GM18507 (cell line): ENCODE results near the gene CTNND2.
"Not testable (repeated sequence)": the region's sequence is repeated elsewhere in the genome, so short reads cannot be mapped to it uniquely, and the experiment has no call there.

Source experiments
- DNase-seq: peaks from one replicate; pipeline ENCODE4 v3.0.0; 2011; ENCODE audit warnings: low read depth; ENCODE audit not compliant: insufficient read length; ENCODE audit errors: extremely low spot score
- FAIRE-seq: peaks from 2 replicates; lab custom pipeline; 2011; peaks lifted over from hg19 to GRCh38; lab: Jason Lieb, UNC

CTNND2 gene

DNA sequence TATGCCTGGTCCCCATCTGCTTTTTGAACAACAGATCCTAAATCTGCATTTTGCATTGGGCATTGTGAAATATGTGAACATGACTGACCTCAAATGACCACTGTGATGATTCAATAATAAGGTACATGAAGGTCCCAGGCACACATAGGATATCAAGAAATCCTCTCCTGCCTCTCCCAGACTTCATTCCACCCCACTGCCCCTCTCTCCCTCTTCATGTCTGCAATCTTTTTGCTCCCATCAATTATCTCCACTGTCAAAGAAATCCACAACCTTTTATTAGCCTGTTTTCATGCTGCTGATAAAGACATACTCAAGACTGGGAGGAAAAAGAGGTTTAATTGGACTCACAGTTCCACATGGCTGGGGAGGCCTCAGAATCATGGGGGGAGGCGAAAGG is 476.7 kb downstream of the CTNND2 start:
- DNase-seq (no peak), FAIRE-seq (no peak)

DNA sequence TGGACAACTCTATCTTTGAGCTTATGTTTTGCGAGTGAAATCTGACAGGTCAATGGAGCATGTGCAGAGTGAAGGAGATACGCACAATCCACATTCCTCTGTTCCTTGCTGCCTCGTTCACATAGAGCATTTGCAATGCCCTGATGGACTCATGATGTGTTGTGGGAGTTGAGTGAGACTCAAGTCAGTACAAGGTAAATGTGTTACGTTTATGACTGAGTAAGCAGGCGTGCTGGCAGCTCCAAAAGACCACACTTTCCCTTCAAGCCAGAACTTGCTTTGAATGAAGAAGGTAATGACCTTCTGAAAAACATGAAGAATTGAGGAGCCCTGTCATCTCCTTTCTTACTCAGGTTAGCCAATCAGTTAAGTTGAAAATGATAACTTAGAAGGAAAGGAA is 477.8 kb downstream of the CTNND2 start:
- FAIRE-seq (no peak), DNase-seq (no peak)

DNA sequence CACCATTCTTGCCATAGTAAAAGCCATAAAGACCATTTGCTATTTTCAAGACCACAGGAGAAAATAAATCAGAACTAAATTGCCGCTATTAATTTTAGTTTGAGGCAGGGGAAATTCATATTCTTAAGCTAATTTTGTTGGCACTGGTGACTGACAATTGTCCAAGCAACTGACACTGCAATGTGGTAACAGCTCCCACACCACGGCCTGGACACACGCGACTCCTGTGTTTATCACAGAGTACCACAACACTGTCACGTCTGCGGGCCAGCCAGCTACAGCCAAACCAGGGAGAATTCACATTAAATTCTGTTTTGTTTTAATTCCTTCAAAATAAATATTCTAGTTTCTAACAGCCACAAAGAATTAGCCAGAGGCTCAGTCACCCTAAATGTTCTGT is 481.9 kb downstream of the CTNND2 start:
- DNase-seq (no peak), FAIRE-seq (no peak)

DNA sequence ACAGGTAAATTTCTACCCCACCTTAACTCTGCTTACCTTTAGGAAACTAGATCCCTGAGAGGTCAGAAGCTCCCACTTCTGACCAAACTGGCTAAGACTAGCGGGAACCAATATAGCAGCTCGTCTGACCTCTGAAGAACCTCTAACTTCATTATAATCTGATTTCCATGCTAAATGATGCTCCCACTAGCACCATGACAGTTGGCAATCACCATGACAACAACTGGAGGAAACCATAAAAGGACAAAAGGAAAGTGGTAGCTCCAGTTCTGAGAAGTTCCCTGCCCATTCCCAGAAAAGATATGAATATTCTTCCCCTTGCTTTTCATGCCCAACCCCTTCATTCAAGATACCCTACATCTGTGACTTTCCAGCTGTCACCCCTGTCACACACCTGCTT is 483.3 kb downstream of the CTNND2 start:
- DNase-seq: no peak
- no peak for FAIRE-seq

DNA sequence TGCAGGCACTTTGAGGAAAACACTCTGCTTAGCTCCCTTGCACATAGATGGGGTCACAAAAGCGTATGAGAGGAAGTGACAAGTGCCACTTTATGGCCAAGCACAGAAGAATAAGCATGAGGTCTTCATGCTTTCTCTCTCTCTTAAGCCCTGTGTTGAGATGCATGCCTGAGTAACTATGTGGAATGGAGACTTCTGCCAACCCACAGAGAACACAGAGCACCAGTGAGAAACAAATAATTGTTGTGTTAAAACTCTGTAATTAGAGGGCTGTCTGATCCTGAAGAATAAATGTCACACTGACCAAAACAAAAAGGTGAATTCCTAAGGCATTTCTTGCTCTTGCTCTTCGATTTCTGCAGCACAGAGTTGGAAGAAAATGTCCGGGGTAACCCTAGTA is 488.5 kb downstream of the CTNND2 start:
- FAIRE-seq (no peak), DNase-seq (no peak)

DNA sequence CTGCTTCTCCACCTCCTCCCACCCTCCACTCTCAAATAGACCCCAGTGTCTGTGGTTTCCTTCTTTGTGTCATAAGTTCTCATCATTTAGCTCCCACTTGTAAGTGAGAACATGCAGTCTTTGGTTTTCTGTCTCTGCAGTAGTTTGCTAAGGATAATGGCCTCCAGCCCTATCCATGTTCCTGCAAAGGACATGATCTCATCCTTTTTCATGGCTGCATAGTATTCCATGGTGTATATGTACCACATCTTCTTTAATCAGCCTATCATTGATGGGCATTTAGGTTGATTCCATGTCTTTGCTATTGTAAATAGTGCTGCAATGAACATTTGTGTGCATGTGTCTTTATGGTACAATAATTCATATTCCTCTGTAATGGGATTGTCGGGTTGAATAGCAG is 489.5 kb downstream of the CTNND2 start:
- FAIRE-seq, DNase-seq: not testable (repeated sequence)

DNA sequence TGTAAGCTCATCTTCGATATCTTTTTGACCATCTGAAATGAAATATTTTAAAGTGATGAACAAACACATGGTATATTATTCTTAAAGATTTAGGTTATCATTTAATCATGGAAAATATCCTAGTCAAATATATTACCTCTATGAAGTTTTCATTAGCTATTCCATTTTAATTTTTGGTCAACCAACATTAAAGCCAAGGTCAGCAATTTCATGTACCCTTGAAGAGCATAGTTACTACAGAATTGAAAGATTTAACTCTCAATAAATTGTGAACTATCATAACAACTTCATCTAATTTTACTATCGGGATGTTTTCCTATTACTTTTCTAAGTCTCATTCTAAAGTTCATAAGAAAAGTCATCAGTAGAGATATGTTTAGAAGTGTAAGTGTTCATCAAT is 492.6 kb downstream of the CTNND2 start:
- FAIRE-seq (no peak), DNase-seq (no peak)

DNA sequence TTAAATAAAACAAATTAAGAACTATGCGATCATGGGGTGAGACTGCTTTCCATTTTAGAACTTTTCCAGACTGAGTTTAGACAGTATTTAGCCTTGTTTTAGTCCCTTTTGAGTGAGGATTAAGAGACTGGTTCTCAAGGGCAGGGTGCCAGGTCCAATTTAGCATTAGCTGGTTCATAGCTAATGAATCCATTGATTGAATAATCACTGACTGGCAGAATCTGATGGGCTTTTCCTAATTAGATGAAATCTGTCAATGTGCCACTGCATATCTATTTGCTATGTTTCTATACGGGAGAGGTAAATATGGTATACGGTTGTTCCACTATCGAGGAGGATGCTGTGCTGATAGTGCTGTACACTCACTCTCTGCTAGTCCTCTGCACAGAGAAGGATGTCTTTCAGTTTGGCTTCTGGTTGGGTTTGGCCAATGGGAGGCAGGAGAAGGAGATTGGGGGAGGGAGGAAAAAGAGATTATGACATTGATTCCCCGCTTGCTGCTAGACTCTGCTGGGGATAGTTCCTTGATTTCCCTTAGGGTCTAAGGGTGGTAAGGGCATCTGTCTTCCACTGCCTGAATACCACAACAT is 496.6 kb downstream of the CTNND2 start:
- DNase-seq: no peak
- no peak for FAIRE-seq

DNA sequence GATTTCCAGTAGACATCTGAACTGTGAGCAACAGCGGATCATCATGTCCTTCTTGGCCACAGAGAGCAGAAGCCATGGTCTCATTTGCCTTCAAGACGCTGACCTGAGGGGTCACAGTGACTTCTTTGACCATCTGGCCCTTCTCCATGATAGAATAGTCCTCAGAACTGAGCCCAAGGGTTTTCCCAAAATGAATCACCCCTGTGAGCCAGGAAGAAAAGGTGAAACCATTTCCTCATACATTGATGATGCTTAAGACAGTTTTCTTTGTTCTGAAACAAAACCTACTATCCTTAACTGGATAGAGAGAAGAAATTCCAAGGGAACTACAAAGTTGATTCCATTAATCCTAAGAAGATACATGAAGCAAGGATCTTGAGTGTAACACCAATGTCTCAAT is 503.9 kb downstream of the CTNND2 start:
- DNase-seq (no peak), FAIRE-seq (no peak)

DNA sequence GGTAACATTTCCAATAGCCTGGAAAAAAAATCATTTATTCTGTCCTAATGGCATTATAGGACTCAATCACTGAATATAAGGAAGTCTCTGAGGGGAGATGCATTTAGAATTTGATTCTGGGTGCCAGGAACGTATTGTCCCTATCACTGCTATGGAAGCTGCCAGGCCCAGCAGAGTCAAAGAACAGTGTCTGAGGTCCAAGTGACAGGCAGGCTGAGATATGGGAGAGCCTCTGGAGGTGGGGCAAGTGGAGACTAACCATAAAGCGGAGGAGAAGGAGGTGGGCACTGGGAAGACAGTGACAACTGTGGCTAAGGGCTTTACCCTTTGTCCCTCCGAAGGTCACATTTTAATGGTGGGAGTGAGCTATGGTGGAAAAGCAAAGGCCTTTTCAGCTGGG is 505.5 kb downstream of the CTNND2 start:
- FAIRE-seq (no peak), DNase-seq (no peak)

DNA sequence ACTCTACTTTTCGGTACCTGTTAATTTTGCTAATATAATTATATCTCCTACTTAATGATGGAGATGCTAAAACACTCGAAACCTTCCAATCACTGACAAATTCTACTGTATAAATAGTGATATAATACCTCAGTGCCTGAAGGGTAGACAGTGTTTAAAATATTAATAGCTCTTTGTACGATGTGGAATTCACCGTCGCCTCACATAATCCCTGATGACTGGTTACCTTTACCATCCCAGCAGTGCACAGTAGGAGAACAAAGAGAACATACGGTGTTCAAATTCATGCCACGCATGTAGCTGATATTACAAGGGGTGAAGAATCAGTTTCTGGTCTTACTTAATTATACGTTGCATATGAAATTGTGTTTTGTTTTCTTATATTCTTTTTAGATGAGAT is 506.7 kb downstream of the CTNND2 start:
- DNase-seq: no peak
- no peak for FAIRE-seq

DNA sequence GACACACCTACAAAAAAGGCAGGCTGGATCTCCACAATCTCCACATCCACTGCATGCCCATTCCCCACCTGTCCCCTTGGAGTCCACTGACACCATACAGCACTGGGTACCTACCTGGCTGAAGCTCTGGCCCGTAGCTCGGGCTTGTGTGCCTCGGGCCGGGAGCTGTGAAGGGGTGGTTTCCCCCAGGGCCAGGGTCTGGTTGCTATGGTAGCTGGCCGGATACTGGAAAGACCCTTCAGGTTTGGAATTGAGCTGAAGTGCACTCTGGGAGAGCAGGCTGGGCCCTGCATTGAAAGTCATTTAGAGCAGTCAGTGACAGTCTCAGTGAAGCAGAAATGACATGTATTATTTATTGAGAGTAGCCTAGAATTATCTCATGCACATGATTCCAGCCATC is 507.3 kb downstream of the CTNND2 start:
- DNase-seq: no peak
- FAIRE-seq: no peak

DNA sequence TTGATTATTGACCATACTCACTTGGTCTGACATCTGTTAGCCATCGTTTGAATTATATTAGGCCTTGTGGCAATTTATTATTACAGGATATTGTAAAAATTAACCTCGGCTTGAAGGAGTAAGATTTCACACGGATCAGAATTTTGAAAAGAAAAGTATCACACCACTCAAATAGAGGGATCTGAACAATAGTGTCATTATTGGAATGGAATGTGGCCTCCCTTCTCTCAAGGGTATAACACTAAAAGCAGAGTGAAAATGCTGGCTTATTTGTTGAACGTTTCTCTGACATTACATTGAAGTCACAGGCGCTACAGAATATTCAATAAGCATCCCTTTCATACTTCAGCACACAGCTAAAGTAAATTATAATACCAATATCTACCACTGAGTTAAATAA is 509.3 kb downstream of the CTNND2 start:
- DNase-seq: no peak
- FAIRE-seq: no peak

DNA sequence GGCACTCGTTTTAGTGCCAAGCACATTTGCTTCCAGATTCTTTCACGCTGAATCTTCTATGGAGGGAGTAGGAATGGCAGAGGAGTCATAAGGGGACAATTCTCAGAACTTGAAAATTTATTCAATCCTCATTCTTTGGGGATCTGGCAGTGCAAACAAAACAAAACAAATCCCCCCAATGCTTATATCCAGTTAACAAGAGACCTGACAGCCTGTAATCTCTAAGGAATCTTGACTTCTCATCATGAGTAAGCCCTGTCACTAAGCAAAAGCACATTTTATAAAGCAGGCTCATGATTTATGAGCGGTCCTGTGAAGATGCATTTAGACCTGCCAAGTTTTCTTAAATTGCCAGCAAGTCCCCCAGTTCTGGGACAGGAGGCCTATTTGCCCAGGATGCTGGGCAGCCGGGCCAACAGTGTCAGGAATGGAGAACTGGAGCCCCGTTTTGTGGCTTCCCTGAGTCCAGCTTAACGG is 513.9 kb downstream of the CTNND2 start:
- FAIRE-seq (no peak), DNase-seq (no peak)

DNA sequence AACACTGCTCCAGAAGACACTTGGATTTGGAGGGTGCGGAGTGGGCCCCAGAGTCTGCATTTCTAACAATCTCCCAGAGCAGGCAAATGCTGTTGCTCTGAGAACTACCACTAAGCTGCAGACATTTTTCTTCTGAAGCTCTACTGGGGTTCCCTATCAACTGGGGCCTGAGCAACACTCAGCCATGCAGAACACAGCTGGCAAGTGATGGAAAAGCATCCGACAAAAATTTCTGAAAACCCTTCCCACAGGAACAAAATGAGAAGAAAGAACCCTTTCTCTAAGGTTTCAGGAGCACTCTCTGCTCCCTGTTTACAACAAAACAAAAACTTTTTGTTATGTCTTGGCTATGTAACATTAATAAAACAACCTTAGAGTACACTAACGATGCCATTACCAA is 516.9 kb downstream of the CTNND2 start:
- DNase-seq (no peak), FAIRE-seq (no peak)

DNA sequence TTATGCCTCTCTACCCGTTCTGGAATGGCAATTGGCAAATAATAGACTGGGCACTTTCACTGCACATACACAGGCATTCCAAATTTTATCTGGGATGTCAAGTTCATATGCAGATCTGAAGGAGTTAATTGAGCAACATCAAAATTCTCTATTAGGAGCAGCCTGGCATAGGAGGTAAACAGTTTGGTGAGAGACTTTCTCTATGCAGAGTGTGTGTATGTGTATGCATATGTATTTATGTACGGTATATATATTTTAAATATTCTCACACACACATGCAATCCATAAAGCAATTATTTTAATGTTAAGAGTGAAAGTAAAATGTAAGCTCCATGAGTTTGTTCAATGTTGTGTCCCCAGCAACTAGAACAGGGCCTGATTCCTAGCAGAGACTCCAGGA is 517.8 kb downstream of the CTNND2 start:
- FAIRE-seq (no peak), DNase-seq (no peak)

DNA sequence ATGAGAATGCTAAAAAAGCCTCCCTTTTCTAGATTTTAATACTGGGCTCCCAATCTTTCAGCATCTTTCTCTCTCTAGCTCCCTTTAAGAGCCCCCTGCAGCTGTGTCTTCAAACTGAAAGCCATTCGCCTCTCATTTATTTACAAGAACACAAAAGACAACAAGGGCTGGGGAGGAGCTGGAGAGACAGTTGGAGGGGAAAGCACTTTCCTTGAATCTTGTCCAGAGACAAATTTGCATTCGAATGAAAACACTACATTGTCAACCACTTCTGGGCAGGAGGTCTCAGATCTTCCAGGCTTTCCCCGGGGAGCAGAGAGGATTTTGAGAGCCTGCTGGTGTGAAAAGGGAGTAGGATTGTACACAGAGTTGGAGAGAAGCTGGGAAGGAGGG is 518.3 kb downstream of the CTNND2 start:
- no peak for FAIRE-seq

DNA sequence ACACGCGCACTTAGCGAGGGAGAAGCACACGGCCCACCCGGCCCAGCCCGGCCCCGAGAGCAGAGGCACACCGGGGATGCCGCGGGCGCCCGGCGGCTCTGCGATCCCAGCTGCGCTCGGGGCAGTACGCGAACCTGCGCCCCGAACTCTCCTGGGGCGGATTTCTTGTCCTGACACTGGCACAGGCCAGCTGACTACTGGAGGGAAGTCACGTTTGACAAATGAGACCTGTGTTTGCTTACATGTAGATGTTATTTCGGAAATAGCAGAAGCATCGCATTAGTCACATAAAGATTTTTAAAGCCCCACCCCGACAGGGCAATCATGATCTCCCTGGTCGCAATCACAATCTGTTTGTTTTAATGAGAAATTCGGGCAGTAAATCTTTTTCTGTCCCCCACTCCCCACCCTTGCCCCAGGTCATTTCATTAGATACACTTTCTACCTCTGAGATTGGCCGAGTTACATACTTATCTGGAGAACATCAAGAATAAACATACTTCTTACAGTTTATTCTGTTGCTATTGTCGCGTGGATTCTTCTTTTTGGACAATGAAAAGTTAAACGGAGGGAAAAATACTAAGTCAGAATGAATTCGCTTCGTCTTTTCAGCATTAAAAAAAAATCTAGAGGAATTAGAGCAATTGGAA is 518.9 kb downstream of the CTNND2 start:
- no peak for DNase-seq
- FAIRE-seq: no peak

More for the DNA sequence above, 518.3 kb downstream of the CTNND2 start:
- DNase-seq: no peak

DNA sequence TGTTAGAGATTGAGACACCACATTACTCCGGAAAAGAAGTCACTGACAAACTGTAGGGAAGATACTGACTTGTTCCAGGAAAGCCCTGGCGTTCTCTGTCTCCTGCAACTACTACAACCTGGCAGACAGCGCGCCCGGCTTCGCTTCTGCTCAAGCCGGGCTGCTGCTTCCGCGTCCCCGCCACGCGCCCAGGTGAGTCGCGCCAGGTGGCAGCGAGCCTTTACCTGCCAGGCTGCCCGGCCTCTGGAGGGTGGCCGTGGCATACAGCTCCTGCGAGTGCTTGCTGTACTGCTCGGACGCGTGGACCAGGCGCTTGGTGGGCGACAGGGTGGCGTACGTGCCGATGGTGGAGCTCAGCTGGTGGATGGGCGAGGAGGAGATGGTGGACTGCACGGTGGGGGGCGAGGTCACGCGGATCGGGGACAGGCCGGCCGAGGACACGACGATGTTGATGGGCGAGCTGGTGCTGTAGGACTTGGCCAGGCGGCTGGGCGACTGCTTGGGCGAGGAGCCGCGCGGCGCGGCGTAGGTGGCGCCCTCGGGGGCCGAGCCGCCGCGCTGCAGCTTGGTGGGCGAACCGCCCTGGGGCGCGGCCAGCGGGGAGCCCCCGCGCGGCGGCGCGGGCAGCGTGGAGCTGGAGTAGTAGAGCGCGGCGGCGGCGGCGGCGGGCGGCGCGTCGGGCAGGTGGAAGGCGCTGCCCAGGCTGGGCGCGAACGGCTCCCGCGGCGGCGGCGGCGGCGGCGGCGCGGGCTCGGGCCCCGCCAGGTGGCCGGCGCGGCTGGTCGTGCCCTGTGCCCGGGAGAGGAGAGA is 519.6 kb downstream of the CTNND2 start:
- FAIRE-seq: no peak
- no peak for DNase-seq

DNA sequence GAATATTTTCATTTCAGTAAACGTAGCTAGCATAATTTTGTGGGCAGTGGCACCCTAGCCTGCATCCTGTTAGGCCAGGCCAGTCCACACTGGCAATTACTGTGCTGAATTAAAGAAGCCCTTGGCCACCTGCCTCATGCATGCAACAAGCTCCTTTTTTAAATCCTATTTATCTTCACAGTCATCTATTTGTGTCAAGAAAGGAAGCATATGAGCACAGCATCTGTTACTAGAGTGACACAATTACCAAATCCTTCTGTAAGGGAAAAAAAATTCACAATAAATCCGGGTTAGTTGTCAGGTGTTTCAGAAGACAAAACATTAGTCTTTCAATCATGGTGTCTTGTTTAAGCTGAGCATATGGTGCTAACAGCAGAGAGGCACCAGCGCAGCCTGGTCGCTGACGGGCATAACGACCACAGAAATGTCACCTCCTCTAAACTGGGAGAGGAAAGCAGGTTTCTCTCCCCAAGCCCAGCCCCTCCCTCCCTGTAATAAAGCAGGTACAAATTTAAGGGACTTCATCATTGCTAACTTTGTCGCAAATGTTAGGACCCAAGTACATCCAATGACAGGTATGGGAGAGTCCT is 520.6 kb downstream of the CTNND2 start:
- no peak for FAIRE-seq
- DNase-seq: no peak
